ENCODE data around the gene CRYBG3. TPM values are rescaled to one million over a fixed set of nuclear protein-coding genes. Genes with fewer than 3 reads are reported as not detected.

CRYBG3 gene
- total and polyA plus RNA-seq, 2 of the 13 experiments (the other 11 are each of a cell fraction or from before 2014, with no cell fraction given) = 3.8 to 15.9 TPM

- FAIRE-seq (no peak), ATAC-seq (peak; percentile 83), DNase-seq (ENCODE audit: low spot score) (peak; percentile 32)
- H3K79me2 ChIP-seq (ENCODE audit: insufficient read depth, low read length) = no peaks in the 10 kb centered on the region
- ChIA-PET POLR2A (no interaction called here), CTCF (ENCODE audit: low intra/inter-chr PET ratio, low total read pairs) (no interaction called here)
- H4K20me1 ChIP-seq (ENCODE audit: insufficient read depth, low read length) = no peaks in the 10 kb centered on the region
- H3K27ac ChIP-seq (ENCODE audit: extremely low read length, insufficient read depth, low read length) = peak overlapping the region; percentile 18
- H3K4me1 ChIP-seq (ENCODE audit: insufficient read depth, low read length) = peaks cover 10% of the 10 kb centered on the region
- no peak overlapping the region for H2AFZ ChIP-seq (ENCODE audit: low read length)
- no peak overlapping the region for H3K9ac ChIP-seq (ENCODE audit: insufficient read depth, low read depth, low read length)
- no TSS peak for BruUV-seq (replicated peaks)
- WGBS (ENCODE audit: low lambda C conversion rate) = 56% methylated on average over 4 of the region's 4 CpGs
- intact Hi-C loops (cut with micrococcal nuclease; ENCODE audit: unreplicated experiment) = loop anchor here (5.0 kb wide), 1 partner anchor 111 kb away; no protein-coding TSS in a partner anchor
- H3K36me3 ChIP-seq (replicated peaks in 1 of 2; ENCODE audit: control insufficient read depth in 1 of 2, insufficient read depth in 2 of 2, low read length in 2 of 2) = peaks cover 0 to 9% of the 10 kb centered on the region in 2 experiments; a peak in 4 of 5 replicates
- H3K9me3 ChIP-seq (ENCODE audit: low read length) = no peaks in the 10 kb centered on the region
- in situ Hi-C loops (cut with HindIII; ENCODE audit: extremely low pct_ligation_motif_present, low pct_unique_long_range_greater_than_20kb) = no loop called here
- H3K27me3 ChIP-seq (ENCODE audit: control insufficient read depth in 1 of 2, insufficient read depth in 2 of 2, low read length in 2 of 2) = no peaks in the 10 kb centered on the region
- H3K4me2 ChIP-seq (ENCODE audit: low read depth, low read length) = no peak overlapping the region
- H3K4me3 ChIP-seq (replicated peaks in 1 of 3; ENCODE audit: insufficient read depth in 1 of 3, low read depth in 2 of 3, low read length in 3 of 3) = no peak overlapping the region
- TF ChIP-seq ZNF687 (CRISPR knock-in tag; IDR thresholded peaks at IDR 0.05) (no peak), ZNF496 (CRISPR knock-in tag; IDR thresholded peaks at IDR 0.05; ENCODE audit: insufficient replicate concordance) (no peak), PAWR (CRISPR knock-in tag; IDR thresholded peaks at IDR 0.05; ENCODE audit: borderline replicate concordance) (no peak), ZSCAN25 (CRISPR knock-in tag; IDR thresholded peaks at IDR 0.05) (no peak), NFIC (IDR thresholded peaks at IDR 0.05; ENCODE audit: low read length) (peak; percentile 38; the same call in 1 of the 2 replicates), KLF13 (CRISPR knock-in tag; IDR thresholded peaks at IDR 0.05) (no peak), BCL6 (CRISPR knock-in tag; IDR thresholded peaks at IDR 0.05) (0 out of 2 replicates have a peak, but pooled peaks have one; percentile 49), ZNF225 (CRISPR knock-in tag; IDR thresholded peaks at IDR 0.05) (no peak), DBP (CRISPR knock-in tag; IDR thresholded peaks at IDR 0.05; ENCODE audit: not compliant biosample characterization) (no peak), ZNF891 (CRISPR knock-in tag; IDR thresholded peaks at IDR 0.05) (no peak), BRCA1 (CRISPR knock-in tag; IDR thresholded peaks at IDR 0.05) (no peak), SP1 (IDR thresholded peaks at IDR 0.05) (no peak), SP1 (CRISPR knock-in tag; IDR thresholded peaks at IDR 0.05) (no peak), TEF (CRISPR knock-in tag; IDR thresholded peaks at IDR 0.05) (no peak), POLR2A (IDR thresholded peaks at IDR 0.05; ENCODE audit: insufficient read depth in 1 of 2, low read depth in 2 of 2, low read length in 2 of 2) (no peak), PITX1 (CRISPR knock-in tag; IDR thresholded peaks at IDR 0.05) (no peak), TBL1XR1 (IDR thresholded peaks at IDR 0.05; ENCODE audit: borderline replicate concordance, low read length, partially characterized antibody) (no peak)
- TF ChIP-seq, protein P1, sequence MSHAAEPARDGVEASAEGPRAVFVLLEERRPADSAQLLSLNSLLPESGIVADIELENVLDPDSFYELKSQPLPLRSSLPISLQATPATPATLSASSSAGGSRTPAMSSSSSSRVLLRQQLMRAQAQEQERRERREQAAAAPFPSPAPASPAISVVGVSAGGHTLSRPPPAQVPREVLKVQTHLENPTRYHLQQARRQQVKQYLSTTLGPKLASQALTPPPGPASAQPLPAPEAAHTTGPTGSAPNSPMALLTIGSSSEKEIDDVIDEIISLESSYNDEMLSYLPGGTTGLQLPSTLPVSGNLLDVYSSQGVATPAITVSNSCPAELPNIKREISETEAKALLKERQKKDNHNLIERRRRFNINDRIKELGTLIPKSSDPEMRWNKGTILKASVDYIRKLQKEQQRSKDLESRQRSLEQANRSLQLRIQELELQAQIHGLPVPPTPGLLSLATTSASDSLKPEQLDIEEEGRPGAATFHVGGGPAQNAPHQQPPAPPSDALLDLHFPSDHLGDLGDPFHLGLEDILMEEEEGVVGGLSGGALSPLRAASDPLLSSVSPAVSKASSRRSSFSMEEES (CRISPR knock-in tag; IDR thresholded peaks at IDR 0.05) = no peak
These were observed 79.8 kb downstream of the CRYBG3 start for GRCh38 chr3:97901313-97902248.
